IMR-90 (cell line): ENCODE measurements around the gene ADAMTS17. TPM values are rescaled to one million over a fixed set of nuclear protein-coding genes. Genes with fewer than 3 reads are reported as not detected.

Experiments
- ATAC-seq: fragments of 200-7000 bp; cut with Tn5 transposase; 2 replicates; pipeline ENCODE4 v1.9.1; 2020; ENCODE audit warnings: low read depth, mild to moderate bottlenecking, moderate library complexity
- BruUV-seq: library from RNA; stranded (reverse); fragments of 400-500 nt; replicated peaks from 2 replicates; lab custom pipeline; 2021; lab: Mats Ljungman, UMichigan
- CTCF ChIA-PET: fragments of 300-600 bp; formaldehyde crosslinking; extraction: SDS; loops from one replicate; lab custom pipeline; 2021; ENCODE audit warnings: antibody characterized with exemption; lab: Yijun Ruan, JAX
- POLR2A ChIA-PET: fragments of 300-600 bp; sonication (Branson Sonifier 250); formaldehyde crosslinking; loops from one replicate; lab custom pipeline; 2022; ENCODE audit warnings: antibody characterized with exemption; ENCODE audit not compliant: unreplicated experiment; lab: Charles Lee
- DNase-seq: peaks from one replicate; pipeline ENCODE4 v3.0.0; 2013
- H2AFZ ChIP-seq: replicated peaks from 2 replicates; pipeline ENCODE3; 2013; ENCODE audit warnings: low read length, mild to moderate bottlenecking; ENCODE audit not compliant: poor library complexity
- H2AK5ac ChIP-seq: 2 replicates; pipeline ENCODE4 v1.6.1; 2013; ENCODE audit warnings: low read depth, low read length, inconsistent platforms
- H2AK9ac ChIP-seq: replicated peaks from 2 replicates; pipeline ENCODE3; 2013; ENCODE audit warnings: mild to moderate bottlenecking, low read depth, low read length, moderate library complexity; ENCODE audit not compliant: poor library complexity
- H2BK120ac ChIP-seq: 2 replicates; pipeline ENCODE4 v1.6.1; 2013; ENCODE audit warnings: low read depth, low read length, inconsistent platforms
- H2BK15ac ChIP-seq: 3 replicates; pipeline ENCODE4 v1.6.1; 2013; ENCODE audit warnings: low read depth, low read length, inconsistent platforms
- H2BK20ac ChIP-seq: 2 replicates; pipeline ENCODE4 v1.6.1; 2013; ENCODE audit warnings: low read depth, mild to moderate bottlenecking, inconsistent platforms, low read length, moderate library complexity
- H2BK5ac ChIP-seq: 2 replicates; pipeline ENCODE4 v1.6.1; 2013; ENCODE audit warnings: mild to moderate bottlenecking, low read depth, low read length, inconsistent platforms; ENCODE audit not compliant: poor library complexity, severe bottlenecking
- H3K14ac ChIP-seq: replicated peaks from 2 replicates; pipeline ENCODE4 v1.6.1; 2013; ENCODE audit warnings: low read depth, low read length, inconsistent platforms
- H3K18ac ChIP-seq: 2 replicates; pipeline ENCODE4 v1.6.1; 2013; ENCODE audit warnings: low read depth, low read length, control low read depth
- H3K23ac ChIP-seq: 2 replicates; pipeline ENCODE4 v1.6.1; 2013; ENCODE audit warnings: low read depth, low read length, inconsistent platforms
- H3K27ac ChIP-seq: 2 replicates; pipeline ENCODE4 v1.5.1; 2013; ENCODE audit warnings: mild to moderate bottlenecking, control low read depth, low read length; ENCODE audit not compliant: insufficient read depth
- H3K27me3 ChIP-seq: 2 replicates; pipeline ENCODE4 v1.6.1; 2013; ENCODE audit warnings: low read length; ENCODE audit not compliant: control insufficient read depth, insufficient read depth
- H3K36me3 ChIP-seq: 2 replicates; pipeline ENCODE4 v1.6.1; 2013; ENCODE audit warnings: low read length, mixed read lengths; ENCODE audit not compliant: control insufficient read depth, insufficient read depth
- H3K4ac ChIP-seq: 2 replicates; pipeline ENCODE4 v1.6.1; 2013; ENCODE audit warnings: low read depth, low read length, inconsistent platforms
- H3K4me1 ChIP-seq: 2 replicates; pipeline ENCODE4 v1.6.1; 2013; ENCODE audit warnings: low read length, mixed read lengths; ENCODE audit not compliant: control insufficient read depth, insufficient read depth
- H3K4me2 ChIP-seq: 2 replicates; pipeline ENCODE4 v1.6.1; 2013; ENCODE audit warnings: low read depth, mild to moderate bottlenecking, control low read depth, low read length, moderate library complexity
- H3K4me3 ChIP-seq: 2 replicates; pipeline ENCODE4 v1.5.1; 2013; ENCODE audit warnings: low read depth, mild to moderate bottlenecking, control low read depth, low read length, moderate library complexity; ENCODE audit not compliant: insufficient read depth
- H3K56ac ChIP-seq: 2 replicates; pipeline ENCODE4 v1.6.1; 2013; ENCODE audit warnings: low read length, inconsistent platforms; ENCODE audit not compliant: insufficient read depth; ENCODE audit errors: extremely low read depth
- H3K79me1 ChIP-seq, 2 experiments: 2 replicates each; pipeline ENCODE4 v1.6.1; 2013; ENCODE audit warnings: low read length in 2 of 2, inconsistent platforms in 1 of 2, low read depth in 1 of 2
- H3K9ac ChIP-seq: 2 replicates; pipeline ENCODE4 v1.6.1; 2013; ENCODE audit warnings: low read depth, low read length, control low read depth
- H3K9me1 ChIP-seq: 2 replicates; pipeline ENCODE4 v1.6.1; 2013; ENCODE audit warnings: low read length, inconsistent platforms; ENCODE audit not compliant: insufficient read depth
- H3K9me3 ChIP-seq: 2 replicates; pipeline ENCODE4 v1.6.1; 2013; ENCODE audit warnings: low read length; ENCODE audit not compliant: control insufficient read depth, insufficient read depth
- H4K20me1 ChIP-seq: 2 replicates; pipeline ENCODE4 v1.6.1; 2013; ENCODE audit warnings: low read length, inconsistent platforms; ENCODE audit not compliant: insufficient read depth
- H4K5ac ChIP-seq: 2 replicates; pipeline ENCODE4 v1.6.1; 2013; ENCODE audit warnings: mild to moderate bottlenecking, low read depth, low read length, control low read depth
- H4K8ac ChIP-seq, 2 experiments: 2 replicates each; pipeline ENCODE4 v1.6.1; 2013; ENCODE audit warnings: low read depth in 2 of 2, low read length in 2 of 2, control low read depth in 1 of 2, inconsistent platforms in 1 of 2
- H4K91ac ChIP-seq: 2 replicates; pipeline ENCODE4 v1.6.1; 2013; ENCODE audit warnings: low read depth, low read length, inconsistent platforms; ENCODE audit not compliant: insufficient read depth
- CEBPB ChIP-seq: IDR thresholded peaks from 2 replicates; pipeline ENCODE4 v1.6.1; 2012; ENCODE audit warnings: low read depth, low read length, improper control_type of control experiment
- MXI1 ChIP-seq: IDR thresholded peaks from 2 replicates; pipeline ENCODE4 v1.6.1; 2012; ENCODE audit warnings: low read depth, mild to moderate bottlenecking, low read length, moderate library complexity, borderline replicate concordance
- POLR2A ChIP-seq: IDR thresholded peaks from 2 replicates; pipeline ENCODE4 v1.6.1; 2012; ENCODE audit warnings: mild to moderate bottlenecking, low read depth, low read length
- RCOR1 ChIP-seq: IDR thresholded peaks from 2 replicates; pipeline ENCODE4 v1.6.1; 2012; ENCODE audit warnings: mild to moderate bottlenecking, low read length, improper control_type of control experiment; ENCODE audit not compliant: insufficient replicate concordance
- WGBS, 2 experiments: methylation state at CpG; one replicate each; pipeline versions ENCODE4 v1.1.5 to v1.1.7; 2013; ENCODE audit warnings: missing lambda C conversion rate in 2 of 2; ENCODE audit not compliant: insufficient read length in 1 of 2; ENCODE audit errors: extremely low coverage in 2 of 2; 5-methylcytosine and 5-hydroxymethylcytosine counted together
- dilution Hi-C: fragments of 300-500 bp; cut with HindIII; formaldehyde crosslinking; loops from one replicate; pipeline ENCODE4 v1.14.3; 2018; ENCODE audit warnings: low sequenced_read_pairs; ENCODE audit not compliant: unreplicated experiment
- in situ Hi-C: fragments of 300-500 bp; cut with MboI; formaldehyde crosslinking; loops from 3 replicates; pipeline ENCODE4 v1.14.3; 2019; ENCODE audit warnings: low sequenced_read_pairs, inconsistent platforms, mixed read lengths
- intact Hi-C: fragments of 100-400 bp; cut with micrococcal nuclease; formaldehyde crosslinking; loops from 2 replicates; pipeline ENCODE4 v1.10.0; 2022
- polyA plus RNA-seq, 3 experiments: library from polyadenylated mRNA; depleted of rRNA; stranded (reverse); fragments of >200 nt; gene quantifications; 2 replicates each; pipeline ENCODE4 v1.2.3, GENCODE V29; 2012; ENCODE audit warnings: low replicate concordance in 1 of 3
- total RNA-seq: library from RNA; depleted of rRNA; stranded (reverse); fragments of >200 nt; gene quantifications from 2 replicates; pipeline ENCODE4 v1.2.3, GENCODE V29; 2012

ADAMTS17 gene
- total and polyA plus RNA-seq, 2 of the 4 experiments (the other 2 are of a cell fraction) = 0.03 TPM; not detected in 1

GRCh38 chr15:99987119-99987506, 354.7 kb downstream of the ADAMTS17 start:
- no peaks in the 10 kb centered on the region for H3K9me1 ChIP-seq
- H2AK9ac ChIP-seq = no peak overlapping the region
- H3K14ac ChIP-seq = no peak overlapping the region
- no peak overlapping the region for H3K4me3 ChIP-seq
- H3K27me3 ChIP-seq = no peaks in the 10 kb centered on the region
- H4K5ac ChIP-seq = no peak overlapping the region
- H3K23ac ChIP-seq = no peak overlapping the region
- no peak overlapping the region for H3K4ac ChIP-seq
- H2BK15ac ChIP-seq = no peak overlapping the region
- no peak overlapping the region for H3K18ac ChIP-seq
- dilution Hi-C loops (no loop called here), intact Hi-C loops (no loop called here), in situ Hi-C loops (no loop called here)
- POLR2A ChIA-PET = no interaction called here
- H3K36me3 ChIP-seq = no peaks in the 10 kb centered on the region
- TF ChIP-seq MXI1 (no peak), RCOR1 (no peak), POLR2A (no peak), CEBPB (no peak)
- no peak overlapping the region for H3K4me2 ChIP-seq
- H2BK5ac ChIP-seq = no peak overlapping the region
- no peak overlapping the region for H2AFZ ChIP-seq
- H3K9me3 ChIP-seq = peaks cover 38% of the 10 kb centered on the region
- H4K91ac ChIP-seq = no peak overlapping the region
- ATAC-seq (no peak), DNase-seq (no peak)
- no peak overlapping the region for H2AK5ac ChIP-seq
- no peaks in the 10 kb centered on the region for H3K4me1 ChIP-seq
- no peak overlapping the region for H3K27ac ChIP-seq
- 60% methylated on average over 2 of the region's 5 CpGs; no CpG with 5 or more reads in 1 of the 2 experiments for WGBS, 2 experiments
- CTCF ChIA-PET = no interaction called here
- no peak overlapping the region for H2BK20ac ChIP-seq
- H4K8ac ChIP-seq = no peak overlapping the region
- no peak overlapping the region for H3K9ac ChIP-seq
- no TSS peak for BruUV-seq
- no peaks in the 10 kb centered on the region for H4K20me1 ChIP-seq
- H3K56ac ChIP-seq = no peak overlapping the region
- no peak overlapping the region for H2BK120ac ChIP-seq
- no peaks in the 10 kb centered on the region for H3K79me1 ChIP-seq
